Neural progenitor cell (in vitro differentiated cells): ENCODE data around the gene CCDC71L.

Source experiments
- EZH2 ChIP-seq: fragments of 200-600 bp; sonication (generic); IDR thresholded peaks from 2 replicates; pipeline ENCODE4 v1.6.1; 2017; ENCODE audit warnings: antibody characterized with exemption, mild to moderate bottlenecking, moderate library complexity
- EZH2phosphoT487 ChIP-seq: fragments of 200-600 bp; sonication (generic); IDR thresholded peaks from 2 replicates; pipeline ENCODE4 v1.6.1; 2017; ENCODE audit warnings: antibody characterized with exemption
- TF ChIP-seq, protein P1 (sequence below): fragments of 200-600 bp; sonication (generic); IDR thresholded peaks from 2 replicates; pipeline ENCODE4 v1.5.1; 2017; ENCODE audit warnings: antibody characterized with exemption, mild to moderate bottlenecking

DNA sequence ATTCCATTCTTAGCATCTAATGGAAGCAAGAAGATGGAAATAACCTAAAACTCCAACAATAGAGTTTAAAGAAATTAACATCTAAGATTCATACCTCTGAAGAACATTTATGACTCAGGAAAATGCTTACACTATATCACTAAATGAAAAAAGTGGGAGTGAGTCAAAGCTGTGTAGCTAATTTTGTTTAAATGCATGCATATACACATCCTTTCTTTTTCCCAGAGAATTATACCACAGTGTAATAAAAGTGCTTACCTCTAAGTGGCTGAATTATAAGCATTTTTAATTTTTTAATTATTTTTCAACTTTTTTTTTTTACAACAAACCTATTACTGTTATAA, 44.3 kb downstream of the CCDC71L start:
- TF ChIP-seq, protein P1, sequence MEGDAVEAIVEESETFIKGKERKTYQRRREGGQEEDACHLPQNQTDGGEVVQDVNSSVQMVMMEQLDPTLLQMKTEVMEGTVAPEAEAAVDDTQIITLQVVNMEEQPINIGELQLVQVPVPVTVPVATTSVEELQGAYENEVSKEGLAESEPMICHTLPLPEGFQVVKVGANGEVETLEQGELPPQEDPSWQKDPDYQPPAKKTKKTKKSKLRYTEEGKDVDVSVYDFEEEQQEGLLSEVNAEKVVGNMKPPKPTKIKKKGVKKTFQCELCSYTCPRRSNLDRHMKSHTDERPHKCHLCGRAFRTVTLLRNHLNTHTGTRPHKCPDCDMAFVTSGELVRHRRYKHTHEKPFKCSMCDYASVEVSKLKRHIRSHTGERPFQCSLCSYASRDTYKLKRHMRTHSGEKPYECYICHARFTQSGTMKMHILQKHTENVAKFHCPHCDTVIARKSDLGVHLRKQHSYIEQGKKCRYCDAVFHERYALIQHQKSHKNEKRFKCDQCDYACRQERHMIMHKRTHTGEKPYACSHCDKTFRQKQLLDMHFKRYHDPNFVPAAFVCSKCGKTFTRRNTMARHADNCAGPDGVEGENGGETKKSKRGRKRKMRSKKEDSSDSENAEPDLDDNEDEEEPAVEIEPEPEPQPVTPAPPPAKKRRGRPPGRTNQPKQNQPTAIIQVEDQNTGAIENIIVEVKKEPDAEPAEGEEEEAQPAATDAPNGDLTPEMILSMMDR = no peak
- no peak for TF ChIP-seq EZH2
- no peak for TF ChIP-seq EZH2phosphoT487
